Keratinocyte (primary cell): Measurements from ENCODE around the gene INTS1. TPM values are rescaled to one million over a fixed set of nuclear protein-coding genes. Genes with fewer than 3 reads are reported as not detected.

Source experiments
- DNase-seq: peaks from one replicate; pipeline ENCODE4 v3.0.0-alpha.2; 2011; ENCODE audit warnings: low read depth, missing footprints, low spot score
- FAIRE-seq: peaks from 2 replicates; lab custom pipeline; 2011; peaks lifted over from hg19 to GRCh38; lab: Jason Lieb, UNC
- H2AFZ ChIP-seq: 2 replicates; pipeline ENCODE4 v1.6.0; 2012; ENCODE audit warnings: low read length, control low read depth, inconsistent platforms; ENCODE audit not compliant: control insufficient read depth
- H3K27ac ChIP-seq: 2 replicates; pipeline ENCODE4 v1.5.1; 2011; ENCODE audit warnings: low read length; ENCODE audit not compliant: control insufficient read depth, insufficient read depth
- H3K27me3 ChIP-seq: 3 replicates; pipeline ENCODE4 v1.6.0; 2011; ENCODE audit warnings: low read length; ENCODE audit not compliant: control insufficient read depth, insufficient read depth; ENCODE audit errors: extremely low read depth
- H3K36me3 ChIP-seq, 2 experiments: 2 replicates in 1 of 2; 3 replicates in 1 of 2; pipeline ENCODE4 v1.5.1; 2011; ENCODE audit warnings: low read length in 2 of 2, mild to moderate bottlenecking in 1 of 2; ENCODE audit not compliant: control insufficient read depth in 2 of 2, insufficient read depth in 2 of 2; ENCODE audit errors: extremely low read depth in 1 of 2
- H3K4me1 ChIP-seq: 3 replicates; pipeline ENCODE4 v1.5.1; 2011; ENCODE audit warnings: low read length; ENCODE audit not compliant: control insufficient read depth, insufficient read depth; ENCODE audit errors: extremely low read depth
- H3K4me2 ChIP-seq: 3 replicates; pipeline ENCODE4 v1.6.0; 2011; ENCODE audit warnings: low read depth, low read length; ENCODE audit not compliant: control insufficient read depth, insufficient read depth; ENCODE audit errors: extremely low read depth
- H3K4me3 ChIP-seq, 3 experiments: fragments of 200-600 bp in 1 of 3; sonication (generic) in 1 of 3; 2 replicates in 2 of 3; 3 replicates in 1 of 3; pipeline ENCODE4 v1.5.1; 2011 to 2016; ENCODE audit warnings: low read length in 3 of 3, mild to moderate bottlenecking in 3 of 3, control low read depth in 2 of 3, inconsistent platforms in 1 of 3, low read depth in 1 of 3, mixed read lengths in 1 of 3, mixed run types in 1 of 3, moderate library complexity in 1 of 3; ENCODE audit not compliant: control insufficient read depth in 2 of 3, insufficient read depth in 2 of 3; ENCODE audit errors: extremely low read depth in 1 of 3
- H3K79me2 ChIP-seq: 2 replicates; pipeline ENCODE4 v1.6.0; 2012; ENCODE audit warnings: low read length; ENCODE audit not compliant: control insufficient read depth, insufficient read depth
- H3K9ac ChIP-seq: 3 replicates; pipeline ENCODE4 v1.6.0; 2011; ENCODE audit warnings: low read length; ENCODE audit not compliant: control insufficient read depth, insufficient read depth; ENCODE audit errors: extremely low read depth
- H3K9me1 ChIP-seq: 3 replicates; pipeline ENCODE4 v1.6.0; 2011; ENCODE audit warnings: low read length; ENCODE audit not compliant: control insufficient read depth, insufficient read depth; ENCODE audit errors: extremely low read depth
- H3K9me3 ChIP-seq: 2 replicates; pipeline ENCODE4 v1.5.1; 2012; ENCODE audit warnings: low read depth, low read length; ENCODE audit not compliant: control insufficient read depth
- H4K20me1 ChIP-seq: 3 replicates; pipeline ENCODE4 v1.6.0; 2011; ENCODE audit warnings: low read length; ENCODE audit not compliant: control insufficient read depth, insufficient read depth; ENCODE audit errors: extremely low read depth
- CTCF ChIP-seq, 3 experiments: IDR thresholded peaks in 1 of 3; conservative IDR thresholded peaks in 1 of 3; optimal IDR thresholded peaks in 1 of 3; 2 replicates in 2 of 3; 3 replicates in 1 of 3; pipeline versions ENCODE3 to v1.5.1; 2011; ENCODE audit warnings: low read length in 3 of 3, mild to moderate bottlenecking in 3 of 3, moderate library complexity in 2 of 3, control low read depth in 1 of 3, inconsistent platforms in 1 of 3; ENCODE audit not compliant: insufficient read depth in 2 of 3; ENCODE audit errors: extremely low read depth in 1 of 3
- EZH2 ChIP-seq: IDR thresholded peaks from one replicate; pipeline ENCODE4 v1.6.1; 2012; ENCODE audit warnings: inconsistent platforms, mild to moderate bottlenecking, low read length, moderate library complexity
- dilution Hi-C: fragments of 300-500 bp; cut with MboI; formaldehyde crosslinking; loops from one replicate; pipeline ENCODE4 v1.7.0; 2020; ENCODE audit warnings: low sequenced_read_pairs; ENCODE audit not compliant: extremely low pct_ligation_motif_present
- polyA plus RNA-seq, 5 experiments: library from polyadenylated mRNA; depleted of rRNA in 3 of 5; stranded (reverse) in 3 of 5; stranded (forward) in 1 of 5; unstranded in 1 of 5; fragments of >200 nt; gene quantifications; 1 replicate in 1 of 5; 2 replicates in 3 of 5; 3 replicates in 1 of 5; pipeline versions ENCODE4 v1.2.1 to v1.2.3, GENCODE V29; 2011 to 2012; ENCODE audit warnings: missing spikeins in 2 of 5, low read depth in 1 of 5, low replicate concordance in 1 of 5

INTS1 gene
- polyA plus RNA-seq, 1 donor (not counting 4 experiments of a cell fraction or from before 2014, with no cell fraction given) = 10.6 TPM

- dilution Hi-C loops = no loop called here
- no peak overlapping the region for H3K4me3 ChIP-seq
- FAIRE-seq (no peak), DNase-seq (no peak)
- no peak overlapping the region for H3K27ac ChIP-seq
- H4K20me1 ChIP-seq = no peaks in the 10 kb centered on the region
- H3K36me3 ChIP-seq = peaks cover 0 to 1% of the 10 kb centered on the region in 2 experiments
- H3K4me2 ChIP-seq = no peak overlapping the region
- no peak overlapping the region for H2AFZ ChIP-seq
- H3K9me1 ChIP-seq = no peaks in the 10 kb centered on the region
- H3K27me3 ChIP-seq = no peaks in the 10 kb centered on the region
- peaks cover 18% of the 10 kb centered on the region for H3K4me1 ChIP-seq
- H3K9me3 ChIP-seq = no peaks in the 10 kb centered on the region
- TF ChIP-seq EZH2 = no peak
- TF ChIP-seq CTCF (optimal IDR thresholded peaks at IDR 0.05 in 1 of 3, IDR thresholded peaks at IDR 0.05 in 1 of 3, conservative IDR thresholded peaks at IDR 0.05 in 1 of 3; ENCODE audit: extremely low read depth in 1 of 3, insufficient read depth in 2 of 3, low read length in 3 of 3) = no peak
- no peak overlapping the region for H3K9ac ChIP-seq
- H3K79me2 ChIP-seq = no peaks in the 10 kb centered on the region
Measured at GRCh38 chr7:1547777-1548437, 43.7 kb upstream of the INTS1 start.

- DNase-seq (no peak), FAIRE-seq (no peak)
- H3K79me2 ChIP-seq = no peaks in the 10 kb centered on the region
- no peak overlapping the region for H3K4me3 ChIP-seq
- no peak overlapping the region for H3K4me2 ChIP-seq
- no peak overlapping the region for H3K9ac ChIP-seq
- peaks cover 0 to 1% of the 10 kb centered on the region in 2 experiments for H3K36me3 ChIP-seq
- H3K9me3 ChIP-seq = no peaks in the 10 kb centered on the region
- no peak overlapping the region for H3K27ac ChIP-seq
- dilution Hi-C loops = no loop called here
- no peaks in the 10 kb centered on the region for H3K27me3 ChIP-seq
- H3K9me1 ChIP-seq = no peaks in the 10 kb centered on the region
- TF ChIP-seq CTCF (optimal IDR thresholded peaks at IDR 0.05 in 1 of 3, IDR thresholded peaks at IDR 0.05 in 1 of 3, conservative IDR thresholded peaks at IDR 0.05 in 1 of 3; ENCODE audit: extremely low read depth in 1 of 3, insufficient read depth in 2 of 3, low read length in 3 of 3) (no peak), EZH2 (no peak)
- H4K20me1 ChIP-seq = no peaks in the 10 kb centered on the region
- no peak overlapping the region for H2AFZ ChIP-seq
- H3K4me1 ChIP-seq = peaks cover 18% of the 10 kb centered on the region
Measured at GRCh38 chr7:1546909-1547776, 43.0 kb upstream of the INTS1 start.
